K562 (cell line): ENCODE measurements around the gene ACBD3. TPM values are rescaled to one million over a fixed set of nuclear protein-coding genes. Genes with fewer than 3 reads are reported as not detected.
"Not testable (repeated sequence)": the region's sequence is repeated elsewhere in the genome, so short reads cannot be mapped to it uniquely, and the experiment has no call there.

Experiments
- ATAC-seq: fragments of 200-7000 bp; cut with Tn5 transposase; 3 replicates; pipeline ENCODE4 v1.9.1; 2020; ENCODE audit warnings: moderate library complexity
- BruUV-seq: library from RNA; stranded (reverse); fragments of 400-500 nt; replicated peaks from 2 replicates; lab custom pipeline; 2021; lab: Mats Ljungman, UMichigan
- CTCF ChIA-PET: fragments of 300-600 bp; formaldehyde crosslinking; extraction: SDS; loops from one replicate; lab custom pipeline; 2021; ENCODE audit warnings: low intra/inter-chr PET ratio; lab: Yijun Ruan, JAX
- POLR2A ChIA-PET: fragments of 300-600, 350-650 bp; sonication (Branson Sonifier 250); formaldehyde crosslinking; extraction: SDS; loops from one replicate; lab custom pipeline; 2021; ENCODE audit warnings: antibody characterized with exemption, inconsistent platforms; lab: Yijun Ruan, JAX
- DNase-seq, 4 experiments: peaks; one replicate each; pipeline versions ENCODE4 v3.0.0 to v3.0.0-alpha.2; 2011 to 2018; ENCODE audit warnings: low spot score in 3 of 4, mixed read lengths in 3 of 4; ENCODE audit errors: extremely low read depth in 1 of 4
- FAIRE-seq: peaks from 2 replicates; lab custom pipeline; 2011; peaks lifted over from hg19 to GRCh38; lab: Jason Lieb, UNC
- H2AFZ ChIP-seq: 2 replicates; pipeline ENCODE4 v1.6.0; 2011; ENCODE audit warnings: low read depth, low read length, control low read depth, inconsistent platforms
- H3K27ac ChIP-seq: fragments of 200-600 bp; 3 replicates; pipeline ENCODE4 v1.8.0; 2011; ENCODE audit warnings: low read depth, mild to moderate bottlenecking, control low read depth, inconsistent platforms, low read length, moderate library complexity, mixed read lengths; ENCODE audit errors: extremely low read depth
- H3K27me3 ChIP-seq, 2 experiments: fragments of 300-600 bp in 1 of 2; 2 replicates in 1 of 2; 3 replicates in 1 of 2; pipeline versions ENCODE4 v1.6.0 to v1.8.0; 2011; ENCODE audit warnings: inconsistent platforms in 2 of 2, low read length in 2 of 2, mild to moderate bottlenecking in 1 of 2, mixed read lengths in 1 of 2, moderate library complexity in 1 of 2; ENCODE audit not compliant: control insufficient read depth in 2 of 2, insufficient read depth in 2 of 2
- H3K36me3 ChIP-seq: fragments of 300-600 bp; 3 replicates; pipeline ENCODE4 v1.8.0; 2011; ENCODE audit warnings: mild to moderate bottlenecking, low read length, inconsistent platforms; ENCODE audit not compliant: control insufficient read depth, insufficient read depth
- H3K4me1 ChIP-seq, 2 experiments: fragments of 200-600 bp in 1 of 2; replicated peaks in 1 of 2; 2 replicates in 1 of 2; 3 replicates in 1 of 2; pipeline versions ENCODE4 v1.5.1 to v1.8.0; 2011; ENCODE audit warnings: inconsistent platforms in 2 of 2, low read length in 2 of 2, mild to moderate bottlenecking in 1 of 2, mixed read lengths in 1 of 2, moderate library complexity in 1 of 2; ENCODE audit not compliant: control insufficient read depth in 2 of 2, insufficient read depth in 2 of 2
- H3K4me2 ChIP-seq: 2 replicates; pipeline ENCODE4 v1.6.1; 2011; ENCODE audit warnings: low read length, control low read depth, inconsistent platforms, mixed read lengths; ENCODE audit not compliant: insufficient read depth
- H3K4me3 ChIP-seq: fragments of 200-600 bp; sonication (generic), shearing (Covaris generic); 2 replicates; pipeline ENCODE4 v1.5.1; 2016; ENCODE audit warnings: control low read depth, inconsistent platforms
- H3K79me2 ChIP-seq: fragments of 200-600 bp; 3 replicates; pipeline ENCODE4 v1.8.0; 2011; ENCODE audit warnings: low read length, inconsistent platforms; ENCODE audit not compliant: control insufficient read depth, insufficient read depth
- H3K9ac ChIP-seq, 2 experiments: 2 replicates each; pipeline versions ENCODE4 v1.6.0 to v1.6.1; 2011; ENCODE audit warnings: low read depth in 2 of 2, low read length in 2 of 2, control low read depth in 1 of 2, inconsistent platforms in 1 of 2, mild to moderate bottlenecking in 1 of 2, mixed read lengths in 1 of 2; ENCODE audit not compliant: insufficient read depth in 1 of 2
- H3K9me1 ChIP-seq: one replicate; pipeline ENCODE4 v1.6.0; 2011; ENCODE audit warnings: inconsistent platforms, mild to moderate bottlenecking, low read length, moderate library complexity; ENCODE audit not compliant: control insufficient read depth, insufficient read depth
- H3K9me3 ChIP-seq: replicated peaks from 2 replicates; pipeline ENCODE4 v1.5.1; 2011; ENCODE audit warnings: low read depth, low read length, inconsistent platforms; ENCODE audit not compliant: control insufficient read depth, insufficient read depth
- H4K20me1 ChIP-seq: replicated peaks from 2 replicates; pipeline ENCODE4 v1.6.1; 2011; ENCODE audit warnings: low read length, inconsistent platforms, mixed read lengths; ENCODE audit not compliant: control insufficient read depth, insufficient read depth
- CREBBP ChIP-seq: IDR thresholded peaks from one replicate; pipeline ENCODE4 v1.6.1; 2012; ENCODE audit warnings: low read depth, mild to moderate bottlenecking, control low read depth, inconsistent platforms, low read length
- EP300 ChIP-seq: IDR thresholded peaks from 2 replicates; pipeline ENCODE4 v1.6.1; 2012; ENCODE audit warnings: low read length, improper control_type of control experiment
- ERF ChIP-seq: fragments of 450-650 bp; formaldehyde crosslinking; IDR thresholded peaks from 2 replicates; pipeline ENCODE4 v1.4.0; 2020; ENCODE audit warnings: mild to moderate bottlenecking, mixed read lengths
- FOXJ3 ChIP-seq: sonication (generic); formaldehyde crosslinking; IDR thresholded peaks from 2 replicates; pipeline ENCODE4 v1.4.0; 2020; ENCODE audit warnings: mild to moderate bottlenecking, missing genetic modification reagents
- NFIC ChIP-seq: fragments of 450-650 bp; IDR thresholded peaks from 2 replicates; pipeline ENCODE4 v1.6.1; 2017; ENCODE audit warnings: mild to moderate bottlenecking, inconsistent platforms
- NR2F6 ChIP-seq: fragments of 450-650 bp; formaldehyde crosslinking; IDR thresholded peaks from 2 replicates; pipeline ENCODE4 v1.4.0; 2020; ENCODE audit warnings: mild to moderate bottlenecking
- NRF1 ChIP-seq, 2 experiments: fragments of 450-650 bp; IDR thresholded peaks in 1 of 2; conservative IDR thresholded peaks in 1 of 2; 2 replicates each; pipeline ENCODE4 v1.6.1; 2014; ENCODE audit warnings: mild to moderate bottlenecking in 2 of 2
- RBM34 ChIP-seq: fragments of 200-400 bp; formaldehyde crosslinking; IDR thresholded peaks from 2 replicates; pipeline ENCODE4 v1.6.1; 2018; ENCODE audit warnings: low read length, borderline replicate concordance; ENCODE audit not compliant: insufficient read depth
- RNF2 ChIP-seq: sonication (generic); IDR thresholded peaks from 2 replicates; pipeline ENCODE4 v1.6.1; 2016
- SAFB2 ChIP-seq: fragments of 200-400 bp; formaldehyde crosslinking; IDR thresholded peaks from 2 replicates; pipeline ENCODE4 v1.6.1; 2018; ENCODE audit warnings: borderline replicate concordance, low read length, low read depth, moderate library complexity; ENCODE audit not compliant: severe bottlenecking
- U2AF2 ChIP-seq: fragments of 200-400 bp; formaldehyde crosslinking; optimal IDR thresholded peaks from 2 replicates; pipeline ENCODE3; 2017; ENCODE audit warnings: low read depth, mild to moderate bottlenecking, low read length
- ZNF165 ChIP-seq: fragments of 250-450 bp; sonication (Bioruptor Pico); IDR thresholded peaks from 2 replicates; pipeline ENCODE4 v1.4.0; 2020; ENCODE audit warnings: borderline replicate concordance
- ZNF57 ChIP-seq: fragments of 450-650 bp; formaldehyde crosslinking; IDR thresholded peaks from 2 replicates; pipeline ENCODE4 v1.4.0; 2020; ENCODE audit warnings: mild to moderate bottlenecking, moderate library complexity
- ZNF778 ChIP-seq: fragments of 450-650 bp; formaldehyde crosslinking; IDR thresholded peaks from 2 replicates; pipeline ENCODE4 v1.4.0; 2020; ENCODE audit warnings: mild to moderate bottlenecking, moderate library complexity
- WGBS: fragments of 100-300 bp; shearing (Covaris generic); methylation state at CpG from one replicate; pipeline ENCODE4 v1.1.6; 2016; ENCODE audit warnings: low coverage, mixed read lengths; ENCODE audit not compliant: insufficient coverage; ENCODE audit errors: missing lambda C conversion rate; 5-methylcytosine and 5-hydroxymethylcytosine counted together
- in situ Hi-C: fragments of 300-500 bp; cut with MboI; formaldehyde crosslinking; loops from 4 replicates; pipeline ENCODE4 v1.15.0; 2018; ENCODE audit warnings: inconsistent platforms, mixed read lengths
- intact Hi-C: fragments of 100-400 bp; cut with micrococcal nuclease; formaldehyde crosslinking; loops from 2 replicates; pipeline ENCODE4 v1.14.2; 2022
- polyA plus RNA-seq, 8 experiments: library from polyadenylated mRNA; depleted of rRNA in 4 of 8; stranded (reverse) in 5 of 8; unstranded in 3 of 8; fragments of >200 nt; fragmentation: Nextera tagmentation in 2 of 8; fragmentation: Illumina TruSeq in 1 of 8; extraction: Ambion mirVana in 2 of 8; extraction: Trizol in 1 of 8; gene quantifications; 2 replicates each; pipeline versions ENCODE4 v1.2.1 to v1.2.3, GENCODE V29; 2011 to 2014; ENCODE audit warnings: inconsistent platforms in 1 of 8, missing spikeins in 1 of 8
- total RNA-seq, 7 experiments: library from RNA; depleted of rRNA in 6 of 7; stranded (reverse); fragments of >200 nt in 6 of 7; fragmentation: Illumina TruSeq in 2 of 7; extraction: Trizol in 2 of 7; gene quantifications; 2 replicates each; pipeline versions ENCODE4 v1.2.1 to v1.2.3, GENCODE V29; 2011 to 2021; ENCODE audit warnings: low replicate concordance in 1 of 7
- TF ChIP-seq, protein P1 (sequence below): sonication (generic); formaldehyde crosslinking; IDR thresholded peaks from 2 replicates; pipeline ENCODE4 v1.8.0; 2022; ENCODE audit warnings: mild to moderate bottlenecking, missing genetic modification reagents

Gene ACBD3
- total and polyA plus RNA-seq, 9 of the 15 experiments (the other 6 are each of a cell fraction or from before 2014, with no cell fraction given), result 11.1 to 36.7 (median 26.9) TPM

- H3K9me3 ChIP-seq, H3K4me1 ChIP-seq, H3K79me2 ChIP-seq, CTCF ChIA-PET, H3K27me3 ChIP-seq, ATAC-seq, H4K20me1 ChIP-seq, H3K36me3 ChIP-seq, in situ Hi-C loops, DNase-seq, FAIRE-seq, H3K4me2 ChIP-seq, BruUV-seq, H3K9ac ChIP-seq, H3K4me3 ChIP-seq, H3K9me1 ChIP-seq, H3K27ac ChIP-seq: not testable (repeated sequence)
- 15% methylated on average over 6 of the region's 6 CpGs for WGBS
- POLR2A ChIA-PET, result interaction anchor here (0.6 to 1.1 kb wide), 5 partner anchors 8 to 433 kb away, joined by 3 to 4 read pairs (median 3); partner anchors contain the start of gene MIXL1
- intact Hi-C loops, result loop anchor here (5.0 kb wide), 1 partner anchor 205 kb away; the partner anchor contains the start of gene PARP1
- peak overlapping the region; percentile 14; the same call in 1 of the 2 replicates for H2AFZ ChIP-seq
- peak; percentile 47 to 55; a peak in 3 of 4 replicates for TF ChIP-seq NRF1 (conservative IDR thresholded peaks at IDR 0.05 in 1 of 2, IDR thresholded peaks at IDR 0.05 in 1 of 2)
These were observed 16.1 kb upstream of the ACBD3 start for GRCh38 chr1:226202666-226203065.

DNA sequence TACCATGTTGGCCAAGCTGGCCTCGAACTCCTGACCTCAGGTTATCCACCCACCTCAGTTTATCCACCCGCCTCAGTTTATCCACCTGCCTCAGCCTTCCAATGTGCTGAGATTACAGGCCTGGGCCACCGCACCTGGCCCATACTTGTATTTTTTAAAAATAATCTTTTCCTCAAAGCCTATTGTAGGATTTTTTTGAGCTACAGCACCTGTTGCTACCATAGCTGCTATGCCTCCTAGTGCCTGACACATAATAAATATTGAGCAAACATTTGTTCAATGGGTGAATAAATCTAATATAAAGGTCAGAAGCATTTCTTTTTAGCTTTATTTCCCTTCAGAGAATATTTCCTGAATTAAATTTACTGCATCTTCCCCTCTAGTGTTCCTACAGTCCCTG is 15.7 kb upstream of the ACBD3 start:
- peak overlapping the region; percentile 14; the same call in 1 of the 2 replicates for H2AFZ ChIP-seq
- H3K9me1 ChIP-seq, result no peaks in the 10 kb centered on the region
- peaks cover 2 to 6% of the 10 kb centered on the region in 2 experiments; a peak in 3 of 5 replicates for H3K27me3 ChIP-seq
- ATAC-seq (no peak), FAIRE-seq (no peak), DNase-seq (no peak)
- 0% methylated on average over 3 of the region's 3 CpGs for WGBS
- H3K4me2 ChIP-seq, result no peak overlapping the region
- no peaks in the 10 kb centered on the region for H3K79me2 ChIP-seq
- no peak overlapping the region for H3K27ac ChIP-seq
- no peaks in the 10 kb centered on the region for H3K4me1 ChIP-seq
- intact Hi-C loops (loop anchor here (5.0 kb wide), 1 partner anchor 205 kb away; the partner anchor contains the start of gene PARP1), in situ Hi-C loops (no loop called here)
- no peaks in the 10 kb centered on the region for H3K9me3 ChIP-seq
- H3K9ac ChIP-seq, result no peak overlapping the region
- no peaks in the 10 kb centered on the region for H3K36me3 ChIP-seq
- ChIA-PET POLR2A (interaction anchor here (0.6 to 1.1 kb wide), 5 partner anchors 9 to 433 kb away, joined by 3 to 4 read pairs (median 3); partner anchors contain the start of gene MIXL1), CTCF (no interaction called here)
- BruUV-seq, result no TSS peak
- no peaks in the 10 kb centered on the region for H4K20me1 ChIP-seq
- H3K4me3 ChIP-seq, result no peak overlapping the region
- TF ChIP-seq EP300 (no peak), ZNF165 (CRISPR knock-in tag) (no peak), ZNF778 (CRISPR knock-in tag) (no peak), RNF2 (no peak), FOXJ3 (CRISPR knock-in tag) (no peak), NR2F6 (CRISPR knock-in tag) (no peak), ERF (CRISPR knock-in tag) (no peak), NFIC (no peak), CREBBP (no peak), ZNF57 (CRISPR knock-in tag) (no peak), U2AF2 (no peak), SAFB2 (no peak), RBM34 (no peak)
- TF ChIP-seq, protein P1, sequence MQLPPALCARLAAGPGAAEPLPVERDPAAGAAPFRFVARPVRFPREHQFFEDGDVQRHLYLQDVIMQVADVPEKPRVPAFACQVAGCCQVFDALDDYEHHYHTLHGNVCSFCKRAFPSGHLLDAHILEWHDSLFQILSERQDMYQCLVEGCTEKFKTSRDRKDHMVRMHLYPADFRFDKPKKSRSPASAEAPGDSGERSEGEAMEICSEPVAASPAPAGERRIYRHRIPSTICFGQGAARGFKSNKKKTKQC, result no peak
